Rectal smooth muscle tissue (tissue), 1 donor: Measurements from ENCODE around the gene PDZRN4.

ENCODE experiments used
- H3K27ac ChIP-seq: one replicate; pipeline ENCODE4 v1.7.0; 2013; ENCODE audit warnings: low read depth, low read length, inconsistent platforms
- H3K27me3 ChIP-seq: one replicate; pipeline ENCODE4 v1.7.0; 2013; ENCODE audit warnings: low read length; ENCODE audit not compliant: control insufficient read depth, insufficient read depth
- H3K36me3 ChIP-seq: one replicate; pipeline ENCODE4 v1.7.0; 2013; ENCODE audit warnings: low read length; ENCODE audit not compliant: control insufficient read depth, insufficient read depth
- H3K4me1 ChIP-seq: one replicate; pipeline ENCODE4 v1.7.0; 2013; ENCODE audit warnings: low read length; ENCODE audit not compliant: control insufficient read depth, insufficient read depth
- H3K4me3 ChIP-seq: one replicate; pipeline ENCODE4 v1.7.0; 2013; ENCODE audit warnings: low read length
- H3K9ac ChIP-seq: one replicate; pipeline ENCODE4 v1.7.0; 2013; ENCODE audit warnings: low read length

PDZRN4 gene

DNA sequence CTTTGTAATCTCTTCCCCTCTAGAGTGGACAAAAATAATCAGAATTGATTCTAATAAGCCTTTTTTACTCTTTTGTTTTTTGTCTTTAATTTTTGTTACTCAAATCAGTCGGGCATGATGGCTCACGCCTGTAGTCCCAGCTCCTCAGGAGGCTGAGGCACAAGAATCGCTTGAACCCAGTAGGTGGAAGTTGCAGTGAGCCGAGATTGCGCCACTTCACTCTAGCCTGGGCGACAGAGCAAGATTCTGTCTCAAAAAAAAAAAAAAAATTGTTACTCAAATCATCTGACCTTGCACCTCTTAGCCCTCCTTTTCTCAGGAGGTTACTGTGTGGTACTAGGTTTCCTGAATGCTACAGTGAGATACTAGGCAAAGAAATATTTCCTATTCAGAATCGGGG, 280.6 kb downstream of the PDZRN4 start:
- Histone ChIP-seq H3K27me3 (no peaks in the 10 kb centered on the region), H3K4me3 (no peak overlapping the region), H3K4me1 (no peaks in the 10 kb centered on the region), H3K9ac (no peak overlapping the region), H3K36me3 (no peaks in the 10 kb centered on the region), H3K27ac (no peak overlapping the region)

DNA sequence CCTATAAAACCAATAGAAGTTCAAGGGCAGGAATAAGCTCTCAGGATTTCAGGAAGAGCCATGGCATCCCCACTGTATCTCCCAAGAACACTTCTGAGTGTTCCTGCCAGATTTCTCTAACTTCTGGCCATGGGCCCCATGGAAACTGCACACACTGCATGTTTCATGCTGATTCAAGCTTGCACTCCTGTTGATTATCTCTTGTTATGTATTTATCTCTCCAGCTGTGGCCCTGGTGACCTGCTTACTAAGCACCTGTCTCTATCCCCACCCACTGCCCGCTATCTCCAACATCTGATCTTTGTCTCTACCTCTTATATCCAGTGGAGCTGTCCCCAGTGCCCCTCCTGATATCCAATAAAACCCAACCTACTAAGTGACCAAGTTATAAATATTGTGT, 285.3 kb downstream of the PDZRN4 start:
- no peak overlapping the region for H3K27ac ChIP-seq
- no peaks in the 10 kb centered on the region for H3K27me3 ChIP-seq
- H3K4me3 ChIP-seq, result no peak overlapping the region
- H3K9ac ChIP-seq, result no peak overlapping the region
- H3K4me1 ChIP-seq, result peaks cover 2% of the 10 kb centered on the region
- no peaks in the 10 kb centered on the region for H3K36me3 ChIP-seq

- Histone ChIP-seq H3K4me1 (peaks cover 2% of the 10 kb centered on the region), H3K36me3 (no peaks in the 10 kb centered on the region), H3K27ac (no peak overlapping the region), H3K4me3 (no peak overlapping the region), H3K9ac (no peak overlapping the region), H3K27me3 (no peaks in the 10 kb centered on the region)
These were observed 285.9 kb downstream of the PDZRN4 start for GRCh38 chr12:41474001-41474400.

DNA sequence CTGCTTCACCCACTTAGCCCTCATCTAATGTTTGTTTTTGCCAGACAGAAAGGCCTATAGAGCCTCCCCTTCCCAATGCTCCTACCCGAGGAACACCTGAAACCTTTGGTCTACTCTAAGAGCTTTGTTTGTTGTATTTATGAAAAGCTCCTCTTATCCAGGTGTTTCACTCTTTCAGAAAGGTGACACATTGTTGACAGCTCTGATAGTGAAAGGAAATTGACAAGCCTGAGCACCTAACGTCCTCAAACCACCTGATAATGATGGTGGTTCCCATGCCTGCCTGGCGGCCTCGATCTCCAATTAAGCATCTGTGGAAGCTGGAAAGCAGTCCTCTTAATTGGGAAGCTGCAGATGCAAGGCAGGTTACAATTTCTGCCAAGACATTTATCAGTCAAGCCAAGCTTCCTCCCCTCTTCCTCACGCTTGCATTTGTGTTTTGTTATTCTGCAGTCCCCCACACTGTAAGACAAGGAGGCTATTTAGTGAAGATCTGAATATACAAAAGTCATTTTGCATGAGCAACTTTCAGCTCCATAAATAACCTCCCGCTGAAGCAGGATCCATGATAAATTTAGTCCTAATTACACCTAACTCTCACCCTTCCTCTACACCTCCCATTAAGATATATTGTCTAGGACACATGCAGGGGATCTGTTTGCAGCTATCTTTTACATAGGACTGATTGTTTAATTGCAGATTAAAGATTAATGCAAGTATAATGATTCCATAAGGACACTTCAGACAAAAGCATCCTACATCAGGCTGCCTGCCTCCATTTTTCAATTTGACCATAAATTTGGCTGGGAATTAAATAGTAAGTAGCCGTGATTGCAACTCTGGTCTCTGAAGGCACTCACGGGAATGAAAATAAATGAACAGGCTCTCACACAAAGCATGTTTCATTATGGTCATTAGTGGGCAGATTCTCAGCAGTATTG, 288.6 kb downstream of the PDZRN4 start:
- no peaks in the 10 kb centered on the region for H3K27me3 ChIP-seq
- H3K27ac ChIP-seq, result no peak overlapping the region
- H3K4me1 ChIP-seq, result peaks cover 2% of the 10 kb centered on the region
- H3K36me3 ChIP-seq, result no peaks in the 10 kb centered on the region
- no peak overlapping the region for H3K9ac ChIP-seq
- H3K4me3 ChIP-seq, result no peak overlapping the region

DNA sequence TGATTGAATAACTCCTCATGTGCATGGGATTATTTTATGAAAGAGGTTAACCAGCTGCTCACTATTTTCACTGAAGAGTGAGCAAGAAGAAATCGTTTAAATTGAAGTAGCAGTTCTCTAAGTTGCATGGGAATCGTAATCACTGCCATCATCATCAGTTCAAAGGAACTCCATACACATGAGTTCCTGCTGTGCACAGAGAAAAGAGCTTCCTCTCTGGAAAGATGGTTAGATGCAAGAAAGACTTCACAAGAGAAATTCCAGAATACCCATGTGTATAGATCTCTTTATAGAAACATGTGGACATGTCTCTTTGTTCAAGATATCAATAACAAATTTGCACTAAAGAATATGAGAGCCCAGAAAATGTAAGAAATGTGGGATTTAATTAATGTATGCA, 291.3 kb downstream of the PDZRN4 start:
- Histone ChIP-seq H3K9ac (no peak overlapping the region), H3K36me3 (no peaks in the 10 kb centered on the region), H3K4me1 (peaks cover 2% of the 10 kb centered on the region), H3K4me3 (no peak overlapping the region), H3K27me3 (no peaks in the 10 kb centered on the region), H3K27ac (no peak overlapping the region)

DNA sequence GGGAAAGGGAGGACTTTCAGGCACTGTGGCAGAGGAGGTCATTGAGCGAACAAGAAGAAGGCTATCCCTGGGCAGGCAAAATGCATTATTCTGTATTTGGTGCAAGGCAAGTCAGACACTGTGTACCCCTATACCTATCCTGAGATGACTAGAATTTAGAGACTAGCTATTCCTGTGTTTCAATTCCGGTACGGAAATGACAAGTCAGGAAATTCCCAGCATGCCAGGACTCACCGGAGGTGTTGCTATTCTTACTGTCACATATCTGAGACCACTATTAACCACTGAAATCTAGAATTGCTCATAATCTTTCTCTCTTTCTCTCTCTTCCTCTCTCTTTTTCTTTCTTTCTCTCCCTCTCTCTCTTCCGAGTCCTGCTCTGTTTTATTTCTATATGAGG, 297.1 kb downstream of the PDZRN4 start:
- Histone ChIP-seq H3K27ac (no peak overlapping the region), H3K27me3 (no peaks in the 10 kb centered on the region), H3K36me3 (no peaks in the 10 kb centered on the region), H3K4me3 (no peak overlapping the region), H3K4me1 (no peaks in the 10 kb centered on the region), H3K9ac (no peak overlapping the region)

GRCh38 chr12:41486718-41487117, 298.6 kb downstream of the PDZRN4 start:
- H3K27ac ChIP-seq, result no peak overlapping the region
- no peak overlapping the region for H3K4me3 ChIP-seq
- H3K27me3 ChIP-seq, result no peaks in the 10 kb centered on the region
- H3K36me3 ChIP-seq, result no peaks in the 10 kb centered on the region
- H3K4me1 ChIP-seq, result no peaks in the 10 kb centered on the region
- H3K9ac ChIP-seq, result no peak overlapping the region

- no peak overlapping the region for H3K4me3 ChIP-seq
- no peaks in the 10 kb centered on the region for H3K4me1 ChIP-seq
- H3K9ac ChIP-seq, result no peak overlapping the region
- H3K36me3 ChIP-seq, result no peaks in the 10 kb centered on the region
- no peaks in the 10 kb centered on the region for H3K27me3 ChIP-seq
- no peak overlapping the region for H3K27ac ChIP-seq
These were observed 307.9 kb downstream of the PDZRN4 start for GRCh38 chr12:41496009-41496408.

- H3K4me3 ChIP-seq, result no peak overlapping the region
- H3K27me3 ChIP-seq, result no peaks in the 10 kb centered on the region
- H3K9ac ChIP-seq, result no peak overlapping the region
- H3K4me1 ChIP-seq, result no peaks in the 10 kb centered on the region
- no peaks in the 10 kb centered on the region for H3K36me3 ChIP-seq
- no peak overlapping the region for H3K27ac ChIP-seq
These were observed 309.3 kb downstream of the PDZRN4 start for GRCh38 chr12:41497409-41497808.

GRCh38 chr12:41504976-41505375, 316.9 kb downstream of the PDZRN4 start:
- Histone ChIP-seq H3K9ac (no peak overlapping the region), H3K36me3 (no peaks in the 10 kb centered on the region), H3K27me3 (no peaks in the 10 kb centered on the region), H3K4me1 (no peaks in the 10 kb centered on the region), H3K27ac (no peak overlapping the region), H3K4me3 (no peak overlapping the region)

- Histone ChIP-seq H3K27me3 (no peaks in the 10 kb centered on the region), H3K4me3 (no peak overlapping the region), H3K36me3 (no peaks in the 10 kb centered on the region), H3K27ac (no peak overlapping the region), H3K9ac (no peak overlapping the region), H3K4me1 (no peaks in the 10 kb centered on the region)
These were observed 319.2 kb downstream of the PDZRN4 start for GRCh38 chr12:41507286-41507685.

DNA sequence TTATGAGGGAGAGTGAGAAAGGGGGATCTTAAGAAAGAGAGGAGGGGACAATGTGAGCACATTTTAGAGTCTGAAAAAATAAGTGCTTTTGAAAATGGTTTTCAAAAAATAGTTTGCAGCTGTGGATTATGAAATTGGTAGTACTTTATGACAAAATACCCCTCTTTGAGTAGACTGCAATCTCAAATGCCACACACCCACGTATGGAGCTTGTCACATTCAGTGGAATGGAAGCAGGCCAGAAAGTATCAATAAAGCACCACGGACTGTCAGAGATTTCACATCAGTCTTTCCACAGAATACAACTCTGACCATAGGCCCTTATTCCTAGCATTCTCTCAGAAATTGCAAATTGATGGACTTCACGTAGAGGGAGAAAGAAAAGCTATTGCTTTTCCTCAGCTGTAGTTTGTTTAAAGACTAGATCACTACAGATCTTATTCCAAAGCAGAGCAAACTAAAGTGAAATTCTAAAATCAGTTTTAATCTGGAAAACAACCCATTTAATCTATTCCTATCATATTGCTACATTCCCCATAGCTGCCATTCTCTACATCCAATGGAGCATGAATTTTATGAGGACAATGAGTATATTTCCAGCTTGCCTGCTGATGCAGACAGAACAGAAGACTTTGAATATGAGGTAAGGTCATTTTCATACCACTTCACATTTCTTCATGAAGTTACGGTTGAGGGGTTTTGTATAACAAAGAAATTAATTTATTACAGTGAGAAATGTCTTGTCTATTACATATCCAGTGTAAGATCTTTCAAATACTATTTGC, 321.3 kb downstream of the PDZRN4 start:
- Histone ChIP-seq H3K9ac (no peak overlapping the region), H3K27me3 (no peaks in the 10 kb centered on the region), H3K4me1 (no peaks in the 10 kb centered on the region), H3K27ac (no peak overlapping the region), H3K4me3 (no peak overlapping the region), H3K36me3 (no peaks in the 10 kb centered on the region)
